ENCODE data around the gene XYLT1.

XYLT1 gene

DNA sequence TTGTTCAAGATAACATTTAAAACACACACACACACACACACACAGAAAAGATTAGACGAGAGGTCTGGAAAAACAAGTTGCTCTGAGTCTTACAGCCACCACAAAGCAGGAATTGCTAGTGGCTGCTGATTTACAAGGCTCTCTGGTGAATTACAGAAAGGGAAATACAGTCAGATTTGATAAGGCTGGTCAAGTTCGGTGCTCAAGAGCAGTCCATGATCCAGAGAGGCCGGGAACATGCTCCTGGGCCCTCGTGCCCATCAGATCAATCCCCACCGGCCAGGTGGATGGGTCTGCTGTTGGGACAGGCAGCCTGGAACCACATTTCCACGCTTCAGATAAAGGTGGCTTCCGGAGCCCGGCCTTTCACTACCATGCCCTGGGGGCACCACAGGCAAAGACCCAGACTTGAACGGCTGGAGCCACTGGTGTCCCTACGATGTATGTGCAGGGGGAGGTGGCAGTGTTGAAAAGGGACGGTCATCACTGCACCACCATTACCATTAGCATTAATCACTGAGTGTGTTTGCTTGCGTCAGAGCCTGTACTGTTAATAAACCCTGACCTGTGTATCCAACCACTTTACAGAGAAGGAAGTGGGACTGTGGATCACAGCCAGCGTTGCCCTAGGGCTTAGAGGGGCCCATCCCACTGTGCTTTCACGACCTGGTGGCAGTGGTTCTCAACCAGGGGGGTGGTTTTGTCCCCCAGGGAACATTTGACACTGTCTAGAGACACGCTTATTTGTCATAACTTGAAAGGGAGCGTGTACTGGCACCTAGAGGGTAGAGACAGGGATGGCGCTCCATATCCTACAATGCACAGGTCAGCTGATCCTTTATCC, 95.1 kb downstream of the XYLT1 start:
- no peak for DNase-seq (ENCODE audit: low read depth, low spot score)

DNA sequence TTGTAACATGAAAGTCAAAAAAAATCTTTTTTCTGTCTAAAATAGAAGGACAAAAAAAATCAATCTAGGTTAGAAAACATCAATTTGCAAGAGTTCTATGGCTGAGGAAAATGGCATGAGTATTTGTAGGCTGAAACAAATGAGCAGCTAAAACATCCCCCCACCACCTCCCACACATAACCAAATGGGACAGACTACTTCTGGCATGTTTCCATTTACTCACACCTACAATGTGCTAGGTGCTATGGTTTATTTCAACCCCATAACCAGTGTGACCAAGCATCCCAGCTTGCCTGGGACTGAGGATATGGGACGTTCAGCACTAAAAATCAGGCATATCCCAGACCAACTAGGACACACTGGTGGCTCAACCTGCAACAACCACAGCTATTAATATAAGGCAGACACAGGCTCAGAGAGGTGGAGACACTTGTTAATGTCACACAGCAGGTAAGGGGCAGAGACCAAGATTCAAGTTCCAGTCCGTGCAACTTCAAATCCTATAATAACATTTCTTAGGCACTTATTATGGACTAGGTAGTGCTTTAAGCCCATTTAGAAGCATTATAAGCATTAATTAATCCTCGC, 96.0 kb downstream of the XYLT1 start:
- no peak for DNase-seq (ENCODE audit: low read depth, low spot score)

DNA sequence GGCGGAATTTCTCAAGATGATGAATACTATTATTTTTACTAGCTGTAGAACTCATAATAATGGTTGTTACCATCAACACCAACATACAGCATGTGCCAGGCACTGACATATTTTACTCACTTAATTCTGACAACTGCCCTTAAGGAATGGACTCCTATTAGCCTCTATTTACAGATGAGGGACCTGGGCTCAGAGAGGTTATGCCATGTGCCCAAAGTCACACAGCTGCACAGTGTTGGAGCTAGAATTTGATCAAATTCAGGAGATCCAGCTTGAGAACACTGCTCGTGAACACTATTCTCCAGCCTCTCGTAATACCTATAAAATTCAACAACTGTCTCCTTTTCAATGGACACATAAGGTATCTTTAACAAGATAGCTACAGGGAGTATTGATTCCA, 97.2 kb downstream of the XYLT1 start:
- DNase-seq (ENCODE audit: low read depth, low spot score): no peak

- DNase-seq (ENCODE audit: low read depth, low spot score): no peak
These were observed 98.4 kb downstream of the XYLT1 start for GRCh38 chr16:17372386-17372785.

GRCh38 chr16:17371299-17371698, 99.5 kb downstream of the XYLT1 start:
- no peak for DNase-seq (ENCODE audit: low read depth, low spot score)

- no peak for DNase-seq (ENCODE audit: low read depth, low spot score)
These were observed 100.0 kb downstream of the XYLT1 start for GRCh38 chr16:17370731-17371285.

DNA sequence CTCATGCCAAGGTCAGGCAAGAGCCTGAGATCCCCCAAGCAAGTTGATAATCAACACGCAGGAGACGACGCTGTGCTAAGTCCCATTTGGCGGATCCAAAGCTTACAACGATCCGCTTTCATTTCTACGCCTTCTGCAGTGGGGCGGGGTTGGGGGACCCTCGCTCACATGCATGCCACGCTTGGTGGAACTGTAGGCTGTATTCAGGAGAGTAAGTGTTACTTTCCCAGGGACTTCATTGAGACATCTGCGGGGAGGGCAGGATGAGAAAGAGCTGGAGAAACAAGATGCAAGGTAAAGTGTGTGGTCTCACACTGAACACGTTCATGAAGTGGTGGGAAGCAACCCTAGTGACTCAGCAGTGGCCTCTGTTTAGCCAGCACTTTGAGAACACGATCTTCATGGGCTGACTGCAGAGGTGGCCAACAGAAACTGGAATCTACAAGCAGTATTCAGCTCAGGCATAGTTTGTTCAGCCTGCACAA, 100.5 kb downstream of the XYLT1 start:
- no peak for DNase-seq (ENCODE audit: low read depth, low spot score)

GRCh38 chr16:17369421-17370222, 101.1 kb downstream of the XYLT1 start:
- DNase-seq (ENCODE audit: low read depth, low spot score): peak; percentile 21

DNA sequence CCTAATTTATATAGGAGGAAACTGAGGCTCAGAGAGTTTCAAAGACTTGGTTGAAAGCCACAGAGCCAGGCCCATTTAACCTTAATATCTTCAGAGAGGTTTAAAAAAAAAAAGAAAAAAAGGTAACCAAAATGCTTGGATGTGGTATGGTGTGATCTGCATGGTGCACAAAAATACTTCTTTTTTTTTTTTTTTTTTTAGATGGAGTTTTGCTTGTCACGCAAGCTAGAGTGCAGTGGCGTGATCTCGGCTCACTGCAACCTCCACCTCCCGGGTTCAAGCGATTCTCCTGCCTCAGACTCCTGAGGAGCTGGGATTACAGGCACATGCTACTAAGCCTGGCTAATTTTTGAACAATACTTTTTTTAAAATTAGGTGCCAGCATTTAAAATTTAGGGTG, 101.8 kb downstream of the XYLT1 start:
- DNase-seq (ENCODE audit: low read depth, low spot score): no peak

GRCh38 chr16:17368446-17368845, 102.3 kb downstream of the XYLT1 start:
- no peak for DNase-seq (ENCODE audit: low read depth, low spot score)

GRCh38 chr16:17367923-17368322, 102.8 kb downstream of the XYLT1 start:
- DNase-seq (ENCODE audit: low read depth, low spot score): no peak

DNA sequence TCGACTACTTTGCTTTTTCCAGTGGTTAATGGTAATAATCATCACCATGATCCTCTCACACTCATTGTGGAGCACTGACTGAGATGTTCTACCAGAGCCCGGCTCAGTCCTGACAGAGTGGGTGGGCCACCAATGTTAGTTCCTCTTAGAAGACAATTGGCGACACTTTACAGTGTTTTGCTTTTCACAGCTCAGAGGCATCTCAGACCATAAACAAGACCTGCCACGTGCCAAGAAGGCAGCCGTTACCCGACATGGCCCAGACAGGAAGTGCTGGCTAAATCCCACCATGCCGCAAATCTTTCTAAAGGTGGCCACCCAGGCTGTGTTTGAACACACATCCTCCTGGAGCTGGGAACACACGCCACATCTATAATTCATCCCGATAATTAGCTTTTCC, 103.7 kb downstream of the XYLT1 start:
- DNase-seq (ENCODE audit: low read depth, low spot score): no peak

GRCh38 chr16:17366299-17366961, 104.3 kb downstream of the XYLT1 start:
- no peak for DNase-seq (ENCODE audit: low read depth, low spot score)

GRCh38 chr16:17365591-17366298, 105.0 kb downstream of the XYLT1 start:
- no peak for DNase-seq (ENCODE audit: low read depth, low spot score)

GRCh38 chr16:17365211-17365541, 105.6 kb downstream of the XYLT1 start:
- DNase-seq (ENCODE audit: low read depth, low spot score): no peak

DNA sequence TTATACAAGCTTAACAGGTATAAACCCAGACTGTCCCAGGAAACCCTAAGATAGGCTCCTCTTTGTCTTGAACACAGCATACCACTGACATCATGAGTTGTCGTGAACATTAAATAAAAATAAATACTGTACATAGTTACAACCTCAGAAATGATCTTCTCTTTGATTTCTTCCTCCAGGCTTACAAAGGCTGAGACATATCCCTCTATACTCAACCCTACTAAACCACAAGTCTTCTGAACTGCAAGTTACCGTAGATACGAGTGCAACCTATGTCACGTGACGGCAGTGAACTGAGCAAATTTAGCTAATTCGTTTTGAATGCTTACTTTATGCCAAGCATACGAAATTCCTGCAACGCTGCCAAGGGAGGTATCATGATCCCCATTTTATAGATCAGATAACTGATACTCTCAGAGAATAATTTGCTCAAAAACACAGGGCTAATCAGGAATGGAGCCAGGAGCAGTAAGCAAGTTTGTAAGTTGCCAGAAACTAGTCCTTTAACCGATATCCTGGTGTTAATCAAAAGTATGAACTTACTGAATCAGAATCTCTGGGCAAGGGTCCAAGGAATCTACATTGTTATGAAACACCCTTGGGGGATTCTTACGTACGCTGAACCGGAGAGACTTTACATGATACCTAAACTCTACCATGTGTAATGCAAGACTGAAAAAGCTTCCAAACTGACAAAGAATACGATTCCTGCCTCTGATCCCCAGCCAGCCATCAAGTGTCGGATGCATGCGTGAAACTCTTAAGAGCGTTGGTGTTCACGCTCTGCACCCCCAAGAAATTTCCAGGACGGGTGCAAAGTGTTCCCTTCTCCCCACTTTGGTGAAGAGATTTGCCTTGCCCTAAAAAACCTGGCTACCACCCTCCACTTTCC, 106.2 kb downstream of the XYLT1 start:
- DNase-seq (ENCODE audit: low read depth, low spot score): no peak

DNA sequence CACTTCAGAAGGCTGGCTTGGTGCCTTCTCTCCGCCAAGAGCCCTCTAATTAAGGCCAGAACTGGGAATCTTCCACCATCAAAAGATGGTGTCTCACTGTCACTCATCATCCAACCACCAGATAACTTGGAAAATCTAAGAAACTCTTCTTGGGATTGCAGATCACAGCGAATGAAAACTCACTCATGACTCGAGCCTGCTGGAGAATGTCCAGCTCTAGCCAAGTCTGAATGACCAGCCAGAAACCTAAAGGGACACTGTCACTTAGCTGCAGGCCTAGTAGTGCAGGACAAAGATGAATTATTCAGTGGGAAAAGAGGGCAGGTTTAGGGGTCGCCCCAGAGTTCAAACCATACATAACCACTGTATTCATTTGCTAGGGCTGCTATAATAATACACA, 107.8 kb downstream of the XYLT1 start:
- DNase-seq (ENCODE audit: low read depth, low spot score): no peak

GRCh38 chr16:17362183-17362582, 108.6 kb downstream of the XYLT1 start:
- no peak for DNase-seq (ENCODE audit: low read depth, low spot score)

GRCh38 chr16:17360693-17361122, 110.1 kb downstream of the XYLT1 start:
- no peak for DNase-seq (ENCODE audit: low read depth, low spot score)
